Right lung (tissue), 10 donors: ENCODE measurements around the gene ITLN1. TPM values are rescaled to one million over a fixed set of nuclear protein-coding genes. Genes with fewer than 3 reads are reported as not detected.
"Not testable (repeated sequence)": the region's sequence is repeated elsewhere in the genome, so short reads cannot be mapped to it uniquely, and the experiment has no call there.

Experiments
- DNase-seq, 2 donors: peaks; one replicate each; pipeline ENCODE4 v3.0.0-alpha.2; 2013
- long read RNA-seq, 8 donors: transcript quantifications; one replicate each; lab custom pipeline, GENCODE V29; 2026
- polyA plus RNA-seq, 5 donors: library from polyadenylated mRNA; unstranded; fragments of 120-200 nt; gene quantifications; one replicate each; pipeline versions ENCODE4 v1.2.1 to v1.2.3, GENCODE V29; 2013; ENCODE audit warnings: inconsistent platforms in 1 of 5, low replicate concordance in 1 of 5; ENCODE audit not compliant: insufficient read length in 5 of 5, insufficient read depth in 1 of 5

ITLN1 gene
- 1 to 10 TPM in 2 of 5 donors, under 1 TPM in 3; 0.38 to 1.6 (median 0.74) TPM for polyA plus RNA-seq
- long read RNA-seq, donor 1, partial matches to known transcripts, result 0 of 2 reads
- long read RNA-seq, donor 1, other reads (novel, unspliced or antisense), result 0 of 2 reads
- long read RNA-seq, donor 2, partial matches to known transcripts, result 0 of 2 reads
- long read RNA-seq, donor 2, other reads (novel, unspliced or antisense), result 0 of 2 reads
- long read RNA-seq, donor 3, result 0 reads
- long read RNA-seq, donor 4, result 0 reads
- long read RNA-seq, donor 5, result 0 reads
- long read RNA-seq, donor 6, partial matches to known transcripts, result 0 of 1 reads
- long read RNA-seq, donor 6, other reads (novel, unspliced or antisense), result 0 of 1 reads
- long read RNA-seq, donor 7, result 0 reads
- long read RNA-seq, donor 8, result 0 reads

DNA sequence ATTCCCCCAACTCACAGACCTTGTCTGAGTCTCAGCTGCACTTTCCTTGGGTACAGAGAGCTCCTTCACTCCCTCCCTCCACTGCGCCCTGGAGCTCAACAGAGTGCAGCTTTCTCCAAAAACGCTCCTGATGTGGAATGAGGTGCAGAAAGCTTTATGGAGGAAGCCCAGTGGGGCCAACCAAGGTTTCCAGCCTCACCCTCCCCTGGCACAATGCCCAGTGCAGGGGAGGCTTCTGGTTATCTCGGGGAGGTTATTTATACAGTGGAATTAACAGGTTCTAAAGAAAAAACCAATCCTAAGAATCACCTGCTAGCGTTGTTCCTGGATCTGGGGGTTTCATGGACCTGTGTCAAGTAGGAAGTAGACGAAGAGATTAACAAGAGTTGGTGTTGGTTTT, at the start of gene ITLN1:
Gene ITLN1, minus strand, starts transcription at position 139 of the 400 bp plus-strand sequence. CDS start 303 bp downstream, outside the sequence.
- no peak for DNase-seq

DNA sequence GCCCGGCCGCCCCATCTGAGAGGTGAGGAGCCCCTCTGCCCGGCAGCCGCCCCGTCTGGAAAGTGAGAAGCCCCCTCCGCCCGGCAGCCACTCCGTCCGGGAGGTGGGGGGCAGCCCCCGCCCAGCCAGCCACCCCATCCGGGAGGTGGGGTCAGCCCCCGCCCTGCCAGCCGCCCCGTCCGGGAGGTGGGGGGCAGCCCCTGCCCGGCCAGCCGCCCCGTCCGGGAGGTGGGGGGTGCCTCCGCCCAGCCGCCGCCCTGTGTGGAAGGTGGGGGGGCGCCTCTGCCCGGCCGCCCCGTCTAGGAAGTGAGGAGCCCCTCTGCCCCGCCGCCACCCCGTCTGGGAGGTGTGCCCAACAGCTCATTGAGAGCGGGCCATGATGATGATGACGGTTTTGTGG, 48.3 kb upstream of the ITLN1 start:
- DNase-seq, result not testable (repeated sequence)

DNA sequence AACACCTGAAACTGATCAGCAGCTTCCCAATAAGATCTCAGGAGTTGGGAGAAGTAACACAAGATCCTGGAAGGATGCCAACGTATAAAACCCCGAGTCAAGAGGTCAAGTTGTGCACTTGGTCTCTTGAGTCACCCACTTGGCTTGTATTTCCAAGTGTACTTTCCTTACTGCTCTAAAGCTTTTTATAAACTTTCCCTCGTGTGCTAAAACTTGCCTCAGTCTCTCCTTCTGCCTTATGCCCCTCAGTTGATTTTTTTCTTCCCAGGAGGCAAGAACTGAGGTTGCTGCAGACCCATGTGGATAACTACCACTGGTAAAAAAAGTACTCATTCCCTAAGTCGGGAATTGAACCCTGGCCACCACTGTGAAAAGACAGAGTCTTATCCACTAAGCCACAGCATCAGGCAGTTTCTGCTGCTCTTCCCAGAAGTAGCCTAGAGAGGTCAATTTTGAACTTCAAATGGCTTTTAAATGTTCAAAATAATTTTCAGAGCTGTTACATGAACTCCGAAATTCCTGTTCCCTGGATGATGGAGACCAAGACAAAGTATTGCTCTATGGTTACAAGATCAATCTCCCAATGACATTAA, 40.8 kb upstream of the ITLN1 start:
- DNase-seq, result no peak

DNA sequence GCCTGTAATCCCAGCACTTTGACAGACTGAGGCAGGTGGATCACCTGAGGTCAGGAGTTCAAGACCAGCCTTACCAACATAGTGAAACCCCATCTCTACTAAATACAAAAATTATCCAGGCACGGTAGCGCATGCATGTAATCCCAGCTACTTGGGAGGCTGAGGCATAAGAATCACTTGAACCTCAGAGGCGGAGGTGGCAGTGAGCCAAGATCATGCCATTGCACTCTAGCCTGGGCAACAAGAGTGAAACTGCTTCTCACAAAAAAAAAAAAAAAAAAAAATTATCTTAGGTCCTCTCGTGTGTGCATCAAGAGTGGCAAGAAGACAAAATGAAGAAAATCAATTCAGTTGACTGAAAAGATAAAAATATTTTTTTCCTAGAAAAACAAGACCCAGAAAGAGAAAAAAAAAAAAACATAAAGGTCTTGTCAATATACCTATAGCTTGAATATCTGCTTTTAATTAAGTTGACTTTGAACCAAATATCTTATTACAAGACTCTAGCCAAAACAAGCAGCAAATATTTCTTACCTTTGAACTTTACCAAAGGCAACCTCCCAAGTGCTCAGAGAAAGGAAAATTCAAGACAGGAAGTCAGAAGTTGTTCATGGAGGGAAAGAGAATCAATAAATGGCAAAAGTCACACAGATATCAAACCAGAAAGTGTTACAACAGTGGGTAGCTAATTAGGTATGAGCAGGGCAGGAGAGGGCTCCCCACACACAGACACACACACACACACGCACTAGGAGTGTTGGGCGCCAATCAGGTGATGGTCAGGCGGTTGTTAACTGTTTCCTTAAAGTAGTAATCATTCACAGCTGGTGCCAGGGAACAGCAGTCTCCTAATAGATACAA, 40.0 kb upstream of the ITLN1 start:
- no peak for DNase-seq

DNA sequence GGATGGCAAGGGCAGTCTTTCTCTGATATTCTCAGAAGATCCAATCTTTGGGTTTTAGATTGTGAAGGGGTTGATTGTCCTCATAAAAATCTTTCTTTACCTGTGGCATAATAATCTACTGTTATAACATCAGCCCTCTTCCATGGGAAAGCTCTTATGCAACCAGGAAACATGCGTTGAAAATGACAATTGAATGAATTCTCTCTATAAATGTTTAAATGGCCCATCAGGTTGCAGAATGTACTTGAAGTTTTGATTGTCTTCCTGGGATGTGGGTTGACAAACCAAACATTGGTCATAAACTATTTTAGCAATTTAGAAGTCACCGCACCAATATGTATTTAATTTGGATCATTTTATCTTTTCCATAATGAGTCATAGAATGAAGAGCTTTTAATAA, 31.7 kb upstream of the ITLN1 start:
- no peak for DNase-seq

DNA sequence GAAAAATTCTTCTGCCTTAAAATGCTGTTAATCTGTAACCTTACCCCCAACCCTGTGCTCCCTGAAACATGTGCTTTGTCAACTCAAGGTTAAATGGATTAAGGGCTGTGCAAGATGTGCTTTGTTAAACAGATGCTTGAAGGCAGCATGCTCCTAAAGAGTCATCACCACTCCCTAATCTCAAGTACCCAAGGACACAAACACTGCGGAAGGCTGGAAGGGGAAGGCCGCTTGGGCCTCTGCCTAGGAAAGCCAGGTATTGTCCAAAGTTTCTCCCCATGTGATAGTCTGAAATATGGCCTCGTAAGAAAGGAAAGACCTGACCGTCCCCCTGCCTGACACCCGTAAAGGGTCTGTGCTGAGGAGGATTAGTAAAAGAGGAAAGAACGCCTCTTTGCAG, 28.2 kb upstream of the ITLN1 start:
- DNase-seq, result not testable (repeated sequence)

DNA sequence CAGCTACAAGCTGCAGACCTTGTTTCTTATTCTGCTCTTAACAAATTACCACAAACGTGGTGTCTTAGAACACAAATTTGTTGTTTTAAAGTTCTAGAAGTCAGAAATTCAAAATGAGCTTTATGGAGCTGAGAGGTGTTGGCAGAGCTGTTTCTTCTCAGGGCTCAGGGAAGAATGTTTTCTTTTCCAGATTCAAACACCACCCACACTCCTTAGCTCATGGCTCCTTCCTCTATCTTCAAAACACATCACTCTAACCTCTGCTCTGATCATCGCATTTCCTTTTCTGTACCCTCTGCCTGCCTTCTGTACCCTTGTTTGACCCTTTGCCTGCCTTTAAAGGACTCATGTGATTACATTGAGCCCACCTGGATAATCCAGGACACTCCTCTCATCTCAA, 26.9 kb upstream of the ITLN1 start:
- no peak for DNase-seq

DNA sequence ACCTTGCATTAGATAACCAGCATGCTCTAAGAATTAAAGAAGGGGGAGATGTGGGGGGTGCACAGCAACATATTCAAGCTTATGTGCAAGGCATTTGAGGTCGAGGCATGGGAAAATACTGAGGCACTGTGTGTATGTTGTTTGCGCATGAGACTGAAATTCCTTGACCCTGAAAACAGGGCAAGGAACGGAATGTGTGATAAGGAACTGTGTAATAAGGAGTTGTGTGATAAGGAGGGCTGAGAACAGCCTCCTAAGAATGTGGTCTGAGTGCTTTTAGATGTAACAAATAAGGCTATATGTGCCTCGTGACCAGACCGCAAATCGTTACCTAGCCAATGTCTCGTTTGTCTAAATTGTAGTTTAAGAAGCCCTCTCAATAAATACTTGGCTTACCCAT, 26.5 kb upstream of the ITLN1 start:
- no peak for DNase-seq

DNA sequence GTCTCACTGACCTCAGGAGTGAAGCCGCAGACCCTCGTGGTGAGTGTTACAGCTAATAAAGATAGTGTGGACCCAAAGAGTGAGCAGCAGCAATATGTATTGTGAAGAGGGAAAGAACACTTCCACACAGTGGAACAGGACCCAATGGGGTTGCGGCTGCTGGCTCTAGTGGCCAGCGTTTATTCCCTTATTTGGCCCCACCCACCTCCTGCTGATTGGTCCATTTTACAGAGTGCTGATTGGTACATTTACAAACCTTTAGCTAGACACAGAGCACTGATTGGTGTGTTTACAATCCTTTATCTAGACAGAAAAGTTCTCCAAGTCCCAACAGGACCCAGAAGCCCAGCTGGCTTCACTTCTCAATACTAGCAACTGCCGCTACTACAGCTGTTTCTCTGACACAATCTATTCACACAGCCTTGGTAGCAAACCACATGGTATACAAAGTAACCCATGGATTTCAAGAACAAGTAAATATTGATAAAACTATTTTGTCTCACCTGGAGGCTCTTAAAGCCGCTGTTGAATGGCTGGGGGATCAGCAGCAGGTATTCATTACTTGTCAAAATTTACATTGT, 25.3 kb upstream of the ITLN1 start:
- DNase-seq, result no peak

DNA sequence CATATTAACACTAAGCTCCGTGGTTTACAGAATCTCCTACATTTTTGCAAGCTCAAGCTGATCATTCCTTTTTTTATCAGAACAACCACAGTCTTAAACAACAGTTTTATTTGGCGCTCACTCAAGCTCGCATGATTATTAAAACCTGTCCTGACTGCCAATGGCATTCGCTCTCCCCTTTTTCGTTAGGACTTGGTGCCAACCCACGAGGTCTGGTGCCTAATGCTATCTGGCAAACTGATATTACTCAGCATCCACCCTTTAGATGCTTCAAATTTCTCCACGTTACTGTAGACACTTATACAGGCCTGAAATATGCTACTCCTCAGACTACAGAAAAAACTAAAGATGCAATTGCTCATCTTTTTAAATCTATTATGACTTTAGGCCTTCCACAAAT, 23.0 kb upstream of the ITLN1 start:
- DNase-seq, result no peak

DNA sequence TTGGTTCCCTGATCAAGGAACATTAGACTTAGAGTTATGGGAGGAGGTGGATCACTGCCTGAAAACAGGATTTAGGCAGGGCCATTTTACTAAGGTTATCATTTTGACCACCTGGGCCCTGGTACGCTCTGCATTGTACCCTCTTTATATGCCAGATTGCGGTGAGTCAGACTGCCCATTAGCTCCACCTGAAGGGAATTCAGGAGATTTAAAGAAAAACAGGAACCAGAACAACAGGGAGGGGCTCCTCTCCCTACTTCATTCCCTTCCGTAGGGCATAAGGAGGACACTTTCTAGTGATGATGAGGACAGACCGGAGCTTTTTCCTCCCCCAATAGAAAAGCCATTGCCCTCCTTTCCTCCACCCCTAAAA, 20.6 kb upstream of the ITLN1 start:
- DNase-seq, result no peak

DNA sequence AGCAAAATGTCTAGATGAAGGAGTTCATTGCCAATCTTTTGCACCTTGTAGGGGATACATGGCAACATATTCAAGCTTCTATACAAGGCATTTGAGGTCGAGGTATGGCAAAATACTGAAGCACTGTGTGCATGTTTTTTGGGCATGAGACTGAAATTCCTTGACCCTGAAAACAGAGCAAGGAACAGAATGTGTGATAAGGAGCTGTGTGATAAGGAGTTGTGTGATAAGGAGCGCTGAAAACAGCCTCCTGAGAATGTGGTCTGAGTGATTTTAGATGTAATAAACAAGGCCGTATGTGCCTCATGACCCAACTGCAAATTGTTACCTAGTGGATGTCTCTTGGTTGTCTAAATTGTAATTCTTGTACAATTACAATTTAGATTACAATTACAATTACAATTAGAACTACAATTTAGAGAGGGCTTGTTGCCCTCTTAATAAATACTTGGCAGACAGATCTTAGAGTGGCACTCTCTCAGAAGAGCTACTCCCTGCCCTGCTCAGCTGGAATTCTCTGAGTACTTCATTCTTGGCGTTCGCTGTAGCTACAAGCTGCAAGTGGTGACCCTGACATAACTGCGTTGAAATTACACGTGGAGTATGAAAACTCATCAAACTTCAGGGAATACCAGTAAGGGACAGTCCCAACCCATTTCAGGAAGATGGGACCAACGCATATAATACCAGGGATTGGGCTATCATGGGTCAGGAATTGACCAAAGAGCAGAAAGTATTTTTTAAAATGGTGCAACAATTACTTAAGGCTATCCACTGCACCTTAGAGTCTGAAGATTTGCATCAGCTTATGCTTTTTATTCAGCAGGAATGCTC, 20.0 kb upstream of the ITLN1 start:
- DNase-seq, result no peak

DNA sequence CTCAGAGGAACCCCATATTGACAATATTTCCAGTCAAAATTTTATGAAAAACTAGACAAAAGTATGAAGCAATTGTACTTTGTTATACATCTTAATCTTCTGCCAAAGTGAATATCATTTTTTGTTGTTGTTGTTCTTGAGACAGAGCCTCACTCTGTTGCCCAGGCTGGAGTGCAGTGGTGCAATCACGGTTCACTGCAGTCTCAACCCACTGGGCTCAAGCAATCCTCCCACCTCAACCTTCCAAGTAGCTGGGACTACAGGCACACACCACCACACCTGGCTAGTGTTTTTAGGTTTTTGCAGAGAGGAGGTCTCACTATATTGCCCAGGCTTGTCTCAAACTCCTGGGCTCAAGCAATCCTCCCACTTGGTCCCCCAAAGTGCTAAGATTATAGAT, 17.3 kb upstream of the ITLN1 start:
- DNase-seq, result not testable (repeated sequence)

DNA sequence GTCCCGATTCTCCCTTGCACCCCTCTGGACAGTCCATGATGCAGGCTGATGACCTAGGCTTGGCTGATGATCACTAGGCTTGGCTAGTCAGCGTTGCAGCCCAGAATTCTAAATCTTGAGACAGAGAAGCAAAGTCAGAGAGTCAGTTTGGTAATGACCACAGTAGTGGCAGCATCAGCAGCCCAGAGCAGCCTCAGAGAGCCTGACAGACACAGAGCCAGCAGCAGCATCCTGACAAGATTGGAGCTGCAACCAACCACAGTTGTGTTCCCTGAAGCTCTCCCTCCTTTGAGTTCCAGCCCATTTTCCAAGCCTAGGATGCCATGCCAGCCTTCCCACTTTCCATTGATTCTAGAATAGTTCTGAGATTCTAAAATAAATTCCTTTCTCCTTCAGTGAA, 16.8 kb upstream of the ITLN1 start:
- DNase-seq, result no peak

DNA sequence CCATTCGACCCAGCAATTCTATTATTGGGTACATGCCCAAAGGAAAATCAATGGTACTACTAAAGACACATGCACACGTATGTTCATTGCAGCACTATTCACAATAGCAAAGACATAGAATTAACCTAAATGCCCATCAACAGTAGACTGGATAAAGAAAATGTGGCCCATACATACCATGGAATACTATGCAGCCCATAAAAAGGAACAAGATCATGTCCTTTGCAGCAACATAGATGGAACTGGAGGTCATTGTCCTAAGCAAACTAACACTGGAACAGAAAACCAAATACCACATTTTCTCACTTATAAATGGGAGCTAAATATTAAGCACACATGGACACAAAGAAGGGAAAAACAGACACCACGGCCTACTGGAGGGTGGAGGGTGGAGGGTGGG, 15.7 kb upstream of the ITLN1 start:
- not testable (repeated sequence) for DNase-seq

DNA sequence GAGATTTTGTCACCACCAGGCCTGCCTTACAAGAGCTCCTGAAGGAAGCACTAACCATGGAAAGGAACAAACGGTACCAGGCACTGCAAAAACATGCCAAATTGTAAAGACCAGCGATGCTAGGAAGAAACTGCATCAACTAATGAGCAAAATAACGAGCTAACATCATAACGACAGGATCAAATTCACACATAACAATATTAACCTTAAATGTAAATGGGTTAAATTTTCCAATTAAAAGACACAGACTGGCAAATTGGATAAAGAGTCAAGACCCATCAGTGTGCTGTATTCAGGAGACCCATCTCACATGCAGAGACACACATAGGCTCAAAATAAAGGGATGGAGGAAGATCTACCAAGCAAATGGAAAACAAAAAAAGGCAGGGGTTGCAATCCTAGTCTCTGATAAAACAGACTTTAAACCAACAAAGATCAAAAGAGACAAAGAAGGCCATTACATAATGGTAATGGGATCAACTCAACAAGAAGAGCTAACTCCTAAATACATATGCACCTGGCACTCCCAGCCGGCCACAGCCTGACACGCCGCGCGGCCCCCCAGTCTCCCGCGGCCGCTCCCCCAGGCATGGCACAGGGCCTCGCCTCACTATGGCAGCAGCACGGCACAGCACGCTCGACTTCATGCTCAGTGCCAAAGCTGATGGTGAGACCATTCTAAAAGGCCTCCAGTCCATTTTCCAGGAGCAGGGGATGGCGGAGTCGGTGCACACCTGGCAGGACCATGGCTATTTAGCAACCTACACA, 9.6 kb upstream of the ITLN1 start:
- DNase-seq, result not testable (repeated sequence)

DNA sequence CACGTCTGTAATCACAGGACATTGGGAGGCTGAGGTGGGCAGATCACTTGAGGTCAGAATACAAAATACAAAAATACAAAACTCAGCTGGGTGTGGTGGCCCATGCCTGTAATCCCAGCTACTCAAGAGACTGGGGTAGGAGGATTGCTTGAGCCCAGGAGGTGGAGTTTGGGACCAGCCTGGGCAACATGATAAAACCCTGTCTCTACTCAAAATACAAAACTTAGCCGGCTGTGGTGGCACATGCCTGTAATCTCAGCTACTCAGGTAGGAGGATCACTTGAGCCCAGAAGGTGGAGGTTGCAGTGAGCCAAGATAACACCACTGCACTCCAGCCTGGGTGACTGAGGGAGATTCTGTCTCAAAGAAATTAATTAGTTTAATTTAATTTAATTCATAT, 6.5 kb upstream of the ITLN1 start:
- no peak for DNase-seq

DNA sequence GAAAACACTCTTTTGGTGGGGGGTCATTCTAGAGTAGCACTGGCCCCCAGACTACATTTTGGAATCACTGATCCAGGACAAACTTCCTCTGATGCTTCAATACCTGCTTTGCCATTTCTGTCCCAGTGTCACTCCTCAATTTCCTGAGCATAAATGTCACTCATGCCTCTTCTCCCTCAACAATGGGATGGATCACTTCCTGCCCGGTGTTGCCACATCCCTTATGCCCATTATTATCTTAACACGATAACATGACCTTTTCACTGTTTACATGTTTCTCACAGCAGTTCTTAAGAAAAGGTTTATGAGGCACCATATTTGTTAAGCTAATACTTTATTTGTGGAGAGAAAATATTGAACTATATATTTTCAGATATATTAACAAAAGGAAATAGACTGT, 3.9 kb upstream of the ITLN1 start:
- no peak for DNase-seq

DNA sequence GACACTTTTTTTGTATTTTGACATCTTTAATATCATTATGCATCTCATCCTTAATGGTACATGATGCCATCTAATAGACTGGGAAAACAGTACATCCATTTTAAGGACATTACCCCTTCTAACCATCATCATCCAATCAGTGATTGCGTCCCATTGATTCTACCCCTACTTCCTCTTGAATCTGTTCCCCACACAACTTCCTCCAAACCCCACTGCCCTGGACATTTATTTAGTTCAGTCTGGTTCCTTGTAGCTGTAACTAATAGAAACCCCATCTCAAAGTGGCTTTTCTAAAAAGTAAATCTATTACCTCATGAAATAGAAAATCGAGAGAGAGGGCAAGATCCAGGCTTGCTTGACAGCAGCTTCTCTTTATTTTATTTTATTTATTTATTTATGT, 2.1 kb upstream of the ITLN1 start:
- no peak for DNase-seq

DNA sequence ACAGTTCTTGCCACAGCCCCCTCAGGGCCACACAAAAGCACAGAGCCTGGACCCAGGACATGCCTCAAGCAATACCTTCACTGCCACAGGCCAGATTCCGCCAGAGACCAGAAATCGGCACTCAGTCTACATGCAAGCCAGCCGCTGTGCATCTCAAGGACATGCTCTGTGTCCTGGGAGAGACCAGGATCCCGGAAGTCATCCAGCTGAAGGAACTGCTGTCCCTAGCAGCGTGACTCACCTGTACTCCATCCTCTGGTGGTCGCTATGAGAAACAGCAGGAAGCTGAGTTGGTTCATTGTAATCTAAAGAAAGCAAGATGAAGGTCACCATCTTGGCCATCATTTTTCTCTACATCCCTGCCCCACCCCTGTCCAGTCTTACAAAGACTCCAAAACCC, 401 bp downstream of the ITLN1 start:
- DNase-seq, result no peak
